ENCODE results near the gene FOS. TPM values are rescaled to one million over a fixed set of nuclear protein-coding genes. Genes with fewer than 3 reads are reported as not detected.

The FOS gene
- polyA plus RNA-seq, 1 donor from 2014 or later = 296 TPM

DNA sequence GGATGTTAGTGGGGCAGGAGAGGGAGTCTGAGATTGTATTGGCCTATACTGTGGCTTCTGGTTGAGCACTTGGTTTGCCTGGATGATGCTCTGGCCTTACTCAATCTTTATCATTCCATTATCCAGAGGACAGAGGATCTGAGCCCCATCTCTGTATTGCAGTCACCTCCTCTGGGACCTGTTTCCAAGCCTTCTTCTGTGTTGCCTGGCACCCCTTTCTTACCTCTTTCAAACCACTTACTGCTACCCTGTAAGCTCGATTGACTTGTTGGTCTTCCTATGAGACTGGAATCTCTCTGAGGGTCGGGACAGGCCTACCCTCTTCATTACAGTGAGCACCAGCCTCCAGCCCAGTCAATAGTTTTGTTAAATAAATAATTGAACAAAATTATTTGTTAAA is 3.0 kb upstream of the FOS start:
- Histone ChIP-seq H3K4me3 (ENCODE audit: low read length) (no peak overlapping the region), H3K36me3 (ENCODE audit: insufficient read depth, low read length) (no peaks in the 10 kb centered on the region), H3K27ac (ENCODE audit: low read length) (no peak overlapping the region), H3K79me2 (replicated peaks; ENCODE audit: insufficient read depth, low read length) (no peaks in the 10 kb centered on the region), H3F3A (ENCODE audit: insufficient read depth, low read length, poor library complexity, severe bottlenecking) (peaks cover 4% of the 10 kb centered on the region), H3K9ac (ENCODE audit: low read length) (no peak overlapping the region), H3K9me3 (ENCODE audit: low read length) (no peaks in the 10 kb centered on the region), H3K4me2 (ENCODE audit: low read length) (no peak overlapping the region), H4K20me1 (ENCODE audit: insufficient read depth) (no peaks in the 10 kb centered on the region), H3K9me2 (ENCODE audit: insufficient read depth, low read length) (no peaks in the 10 kb centered on the region), H2AFZ (ENCODE audit: low read depth, low read length) (no peak overlapping the region), H3K27me3 (ENCODE audit: insufficient read depth, low read depth, low read length) (peaks cover 15% of the 10 kb centered on the region)
- TF ChIP-seq RAD21 (conservative IDR thresholded peaks at IDR 0.05) (no peak), EZH2 (IDR thresholded peaks at IDR 0.05; ENCODE audit: borderline replicate concordance, insufficient read depth, low read length, poor library complexity, severe bottlenecking) (no peak)
- TF ChIP-seq, protein P1, sequence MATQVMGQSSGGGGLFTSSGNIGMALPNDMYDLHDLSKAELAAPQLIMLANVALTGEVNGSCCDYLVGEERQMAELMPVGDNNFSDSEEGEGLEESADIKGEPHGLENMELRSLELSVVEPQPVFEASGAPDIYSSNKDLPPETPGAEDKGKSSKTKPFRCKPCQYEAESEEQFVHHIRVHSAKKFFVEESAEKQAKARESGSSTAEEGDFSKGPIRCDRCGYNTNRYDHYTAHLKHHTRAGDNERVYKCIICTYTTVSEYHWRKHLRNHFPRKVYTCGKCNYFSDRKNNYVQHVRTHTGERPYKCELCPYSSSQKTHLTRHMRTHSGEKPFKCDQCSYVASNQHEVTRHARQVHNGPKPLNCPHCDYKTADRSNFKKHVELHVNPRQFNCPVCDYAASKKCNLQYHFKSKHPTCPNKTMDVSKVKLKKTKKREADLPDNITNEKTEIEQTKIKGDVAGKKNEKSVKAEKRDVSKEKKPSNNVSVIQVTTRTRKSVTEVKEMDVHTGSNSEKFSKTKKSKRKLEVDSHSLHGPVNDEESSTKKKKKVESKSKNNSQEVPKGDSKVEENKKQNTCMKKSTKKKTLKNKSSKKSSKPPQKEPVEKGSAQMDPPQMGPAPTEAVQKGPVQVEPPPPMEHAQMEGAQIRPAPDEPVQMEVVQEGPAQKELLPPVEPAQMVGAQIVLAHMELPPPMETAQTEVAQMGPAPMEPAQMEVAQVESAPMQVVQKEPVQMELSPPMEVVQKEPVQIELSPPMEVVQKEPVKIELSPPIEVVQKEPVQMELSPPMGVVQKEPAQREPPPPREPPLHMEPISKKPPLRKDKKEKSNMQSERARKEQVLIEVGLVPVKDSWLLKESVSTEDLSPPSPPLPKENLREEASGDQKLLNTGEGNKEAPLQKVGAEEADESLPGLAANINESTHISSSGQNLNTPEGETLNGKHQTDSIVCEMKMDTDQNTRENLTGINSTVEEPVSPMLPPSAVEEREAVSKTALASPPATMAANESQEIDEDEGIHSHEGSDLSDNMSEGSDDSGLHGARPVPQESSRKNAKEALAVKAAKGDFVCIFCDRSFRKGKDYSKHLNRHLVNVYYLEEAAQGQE (IDR thresholded peaks at IDR 0.05; ENCODE audit: borderline replicate concordance) = no peak
- TF ChIP-seq, protein P2, sequence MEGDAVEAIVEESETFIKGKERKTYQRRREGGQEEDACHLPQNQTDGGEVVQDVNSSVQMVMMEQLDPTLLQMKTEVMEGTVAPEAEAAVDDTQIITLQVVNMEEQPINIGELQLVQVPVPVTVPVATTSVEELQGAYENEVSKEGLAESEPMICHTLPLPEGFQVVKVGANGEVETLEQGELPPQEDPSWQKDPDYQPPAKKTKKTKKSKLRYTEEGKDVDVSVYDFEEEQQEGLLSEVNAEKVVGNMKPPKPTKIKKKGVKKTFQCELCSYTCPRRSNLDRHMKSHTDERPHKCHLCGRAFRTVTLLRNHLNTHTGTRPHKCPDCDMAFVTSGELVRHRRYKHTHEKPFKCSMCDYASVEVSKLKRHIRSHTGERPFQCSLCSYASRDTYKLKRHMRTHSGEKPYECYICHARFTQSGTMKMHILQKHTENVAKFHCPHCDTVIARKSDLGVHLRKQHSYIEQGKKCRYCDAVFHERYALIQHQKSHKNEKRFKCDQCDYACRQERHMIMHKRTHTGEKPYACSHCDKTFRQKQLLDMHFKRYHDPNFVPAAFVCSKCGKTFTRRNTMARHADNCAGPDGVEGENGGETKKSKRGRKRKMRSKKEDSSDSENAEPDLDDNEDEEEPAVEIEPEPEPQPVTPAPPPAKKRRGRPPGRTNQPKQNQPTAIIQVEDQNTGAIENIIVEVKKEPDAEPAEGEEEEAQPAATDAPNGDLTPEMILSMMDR (IDR thresholded peaks at IDR 0.05; ENCODE audit: poor library complexity, severe bottlenecking) = no peak

DNA sequence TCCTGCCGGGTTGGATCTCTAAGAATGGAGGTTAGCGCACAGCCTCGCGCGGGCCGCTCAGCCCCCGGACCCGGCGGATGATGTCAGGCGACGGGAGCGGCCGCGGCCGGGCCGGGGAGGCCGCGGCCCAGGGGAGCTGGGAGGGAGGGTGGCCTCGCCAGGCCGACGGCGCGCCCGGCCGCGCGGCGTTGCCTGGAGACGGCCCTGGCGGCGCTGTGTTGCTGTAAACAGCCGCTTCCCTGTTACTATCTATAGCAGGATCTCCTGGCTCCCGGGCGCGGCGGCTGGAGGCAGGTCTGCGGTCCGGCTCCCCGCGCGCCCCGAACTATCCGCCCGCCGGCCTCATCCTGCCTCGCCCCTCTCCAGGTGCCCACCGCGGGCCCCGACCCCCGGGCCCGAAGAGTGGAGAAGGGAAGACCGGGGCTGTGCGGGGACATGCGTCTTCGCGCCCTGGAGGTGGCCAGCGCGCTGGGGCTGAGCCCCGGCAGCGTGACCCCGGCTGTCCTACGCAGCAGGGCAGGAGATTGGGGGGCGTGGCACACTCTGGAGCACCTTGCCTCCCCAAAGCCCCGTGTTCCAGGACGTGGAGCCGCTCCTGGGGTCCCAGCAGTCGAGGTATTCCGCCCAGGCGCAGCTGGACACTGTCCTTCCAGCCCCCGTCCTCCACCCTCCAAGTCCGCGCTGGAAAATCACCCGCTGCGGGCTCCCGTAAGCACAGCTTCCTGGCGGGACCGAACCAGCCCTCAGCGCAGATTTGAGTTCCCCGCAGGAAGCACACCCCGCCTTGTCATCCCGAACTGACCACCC is 1.4 kb upstream of the FOS start:
- Histone ChIP-seq H3K36me3 (ENCODE audit: insufficient read depth, low read length) (no peaks in the 10 kb centered on the region), H3K9me3 (ENCODE audit: low read length) (no peaks in the 10 kb centered on the region), H3K9me2 (ENCODE audit: insufficient read depth, low read length) (no peaks in the 10 kb centered on the region), H3K9ac (ENCODE audit: low read length) (peak overlapping the region; percentile 100), H3F3A (ENCODE audit: insufficient read depth, low read length, poor library complexity, severe bottlenecking) (peaks cover 4% of the 10 kb centered on the region), H4K20me1 (ENCODE audit: insufficient read depth) (no peaks in the 10 kb centered on the region), H3K27ac (ENCODE audit: low read length) (peak overlapping the region; percentile 84), H2AFZ (ENCODE audit: low read depth, low read length) (peak overlapping the region; percentile 14), H3K27me3 (ENCODE audit: insufficient read depth, low read depth, low read length) (peaks cover 15% of the 10 kb centered on the region), H3K4me3 (ENCODE audit: low read length) (peak overlapping the region; percentile 91), H3K4me2 (ENCODE audit: low read length) (peak overlapping the region; percentile 100), H3K79me2 (replicated peaks; ENCODE audit: insufficient read depth, low read length) (no peaks in the 10 kb centered on the region)
- TF ChIP-seq TAF1 (IDR thresholded peaks at IDR 0.05; ENCODE audit: low read depth) (no peak), EZH2 (IDR thresholded peaks at IDR 0.05; ENCODE audit: borderline replicate concordance, insufficient read depth, low read length, poor library complexity, severe bottlenecking) (no peak), RAD21 (conservative IDR thresholded peaks at IDR 0.05) (peak; percentile 35), MXI1 (conservative IDR thresholded peaks at IDR 0.05; ENCODE audit: poor library complexity, severe bottlenecking) (peak; percentile 55), SMC3 (conservative IDR thresholded peaks at IDR 0.05; ENCODE audit: poor library complexity) (no peak), EP300 (conservative IDR thresholded peaks at IDR 0.05; ENCODE audit: poor library complexity, severe bottlenecking) (peak; percentile 86), POLR2AphosphoS5 (IDR thresholded peaks at IDR 0.05) (peak; percentile 75)
- TF ChIP-seq, protein P1 (IDR thresholded peaks at IDR 0.05; ENCODE audit: borderline replicate concordance) = peak; percentile 48
- TF ChIP-seq, protein P2 (IDR thresholded peaks at IDR 0.05; ENCODE audit: poor library complexity, severe bottlenecking) = no peak
